GM18861 (cell line): Measurements from ENCODE around the gene SPECC1L.
"Not testable (repeated sequence)": the region's sequence is repeated elsewhere in the genome, so short reads cannot be mapped to it uniquely, and the experiment has no call there.

Experiments
- ATAC-seq: cut with Tn5 transposase; IDR thresholded peaks from one replicate; pipeline ENCODE4 v1.9.1; 2021; ENCODE audit not compliant: unreplicated experiment

The SPECC1L gene

GRCh38 chr22:24285245-24285644, 14.6 kb downstream of the SPECC1L start:
- no peak for ATAC-seq

DNA sequence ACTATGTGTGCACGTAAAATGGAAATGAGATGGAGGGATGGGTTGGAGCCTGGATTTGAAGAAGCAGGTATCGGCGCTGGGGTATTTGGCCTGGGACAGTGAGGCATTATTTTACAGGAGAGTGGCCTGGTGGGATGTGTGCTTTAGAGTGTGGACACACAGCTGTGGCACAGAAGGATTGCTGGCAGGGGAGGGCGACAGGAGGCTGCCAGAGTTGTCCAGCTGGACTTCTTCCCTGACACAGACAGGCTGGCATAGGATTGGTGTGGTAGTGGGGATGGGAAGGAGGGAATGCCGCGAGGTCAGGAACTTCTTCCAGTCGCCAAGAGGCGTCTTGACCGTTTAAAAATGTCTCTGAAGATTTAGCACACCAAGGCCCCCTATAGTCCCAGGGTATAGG, 16.6 kb downstream of the SPECC1L start:
- not testable (repeated sequence) for ATAC-seq

GRCh38 chr22:24287801-24288200, 17.2 kb downstream of the SPECC1L start:
- ATAC-seq = not testable (repeated sequence)

- no peak for ATAC-seq
Observed at GRCh38 chr22:24289114-24289513, 18.5 kb downstream of the SPECC1L start.

DNA sequence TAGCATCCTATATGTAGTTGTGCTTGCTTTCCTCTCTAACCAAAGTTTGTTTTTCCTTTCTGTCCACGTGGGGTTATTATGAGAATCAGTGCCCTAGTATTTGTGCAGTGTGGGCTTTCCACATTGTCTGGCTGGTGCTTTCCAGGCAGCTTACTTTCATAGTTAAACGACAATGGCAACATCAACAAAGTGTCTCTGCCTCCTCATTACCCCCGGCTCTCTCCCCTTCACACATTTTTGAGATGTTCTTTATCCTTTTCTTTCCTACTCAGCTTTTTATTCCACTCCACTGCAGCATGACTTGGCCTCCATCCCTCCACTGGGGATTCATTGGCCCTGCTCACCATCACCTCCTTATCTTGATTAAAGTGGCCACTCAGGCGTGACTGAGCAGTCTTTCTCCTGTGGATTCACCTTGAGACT, 19.1 kb downstream of the SPECC1L start:
- ATAC-seq = no peak

DNA sequence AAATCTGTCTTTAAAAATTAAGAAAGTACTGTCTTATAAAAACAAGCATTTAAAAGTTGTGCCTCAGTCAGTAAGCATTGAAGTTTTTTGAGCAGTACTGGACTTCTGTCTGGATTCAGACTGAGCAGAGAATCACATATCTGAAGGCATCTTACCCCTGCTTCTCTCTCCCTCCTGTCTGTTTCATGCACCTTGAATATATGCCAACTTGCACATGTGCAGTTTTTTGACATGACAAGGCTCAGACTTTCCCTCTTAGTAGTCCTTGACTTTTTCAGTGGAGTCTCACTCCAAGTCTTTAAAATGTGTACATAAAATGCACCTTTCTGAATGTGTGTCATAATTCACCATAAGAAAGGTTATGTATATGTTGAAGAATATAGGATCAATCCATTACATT, 19.8 kb downstream of the SPECC1L start:
- ATAC-seq = no peak

DNA sequence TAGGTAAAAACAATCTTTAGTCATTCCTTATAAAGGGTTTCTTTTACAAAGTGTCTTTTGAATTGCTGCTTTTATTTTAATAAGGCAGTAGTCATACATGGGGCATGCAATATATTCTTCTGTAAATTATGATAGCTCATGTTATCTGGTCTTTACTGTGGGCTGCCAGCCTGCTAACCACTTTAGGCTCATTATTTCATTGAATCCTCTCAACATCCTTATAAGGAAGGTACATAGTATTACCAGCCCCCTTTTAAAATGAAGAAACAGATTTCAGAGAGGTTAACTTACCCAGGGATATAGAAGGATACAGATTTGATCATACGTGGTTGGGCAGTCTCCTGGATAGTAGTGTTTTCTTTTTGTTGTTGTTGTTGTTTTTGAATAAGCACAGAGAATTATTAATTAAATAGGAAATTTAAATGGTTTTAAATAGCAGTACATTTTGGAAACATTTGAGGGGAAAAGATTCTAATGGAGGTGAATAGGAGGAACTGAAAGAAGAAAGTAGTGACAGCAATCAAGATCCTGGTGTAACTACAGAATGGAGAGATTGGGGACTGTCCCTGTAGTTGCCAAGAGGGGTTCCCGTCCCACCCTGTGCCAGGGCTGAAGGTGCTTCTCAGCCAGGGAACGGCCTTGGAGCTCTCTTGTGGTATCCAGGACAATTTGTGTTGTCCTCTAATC, 21.0 kb downstream of the SPECC1L start:
- ATAC-seq = no peak

DNA sequence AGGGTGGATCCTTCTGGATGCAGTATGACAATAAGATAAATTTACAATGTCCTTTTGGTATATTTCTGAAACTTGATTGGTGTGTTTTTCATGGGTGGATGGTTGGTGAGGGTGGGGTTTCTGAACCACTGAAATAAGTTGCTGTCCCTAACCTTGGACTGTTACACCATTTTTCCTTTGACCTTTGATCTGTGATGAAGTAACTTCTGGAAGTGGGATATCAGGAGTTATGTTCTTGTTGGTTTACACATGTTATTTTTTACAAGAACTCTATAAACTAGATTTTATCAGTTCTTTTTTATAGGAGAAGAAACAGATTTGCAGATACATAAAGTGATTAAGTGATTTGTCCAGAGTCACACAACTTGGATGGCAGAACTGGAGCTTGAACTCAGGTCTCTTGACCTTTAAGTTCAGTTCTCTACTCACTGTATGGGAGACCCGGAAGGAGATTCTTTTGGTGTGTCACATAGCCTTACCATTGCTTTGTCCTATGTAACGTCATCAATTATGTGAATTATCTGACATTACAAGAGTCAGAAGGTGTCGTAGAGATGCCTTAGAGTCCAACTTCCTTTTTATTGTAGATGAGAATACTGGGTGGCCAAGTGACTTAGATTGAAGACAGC, 21.7 kb downstream of the SPECC1L start:
- ATAC-seq = not testable (repeated sequence)

GRCh38 chr22:24294913-24295312, 24.3 kb downstream of the SPECC1L start:
- not testable (repeated sequence) for ATAC-seq

DNA sequence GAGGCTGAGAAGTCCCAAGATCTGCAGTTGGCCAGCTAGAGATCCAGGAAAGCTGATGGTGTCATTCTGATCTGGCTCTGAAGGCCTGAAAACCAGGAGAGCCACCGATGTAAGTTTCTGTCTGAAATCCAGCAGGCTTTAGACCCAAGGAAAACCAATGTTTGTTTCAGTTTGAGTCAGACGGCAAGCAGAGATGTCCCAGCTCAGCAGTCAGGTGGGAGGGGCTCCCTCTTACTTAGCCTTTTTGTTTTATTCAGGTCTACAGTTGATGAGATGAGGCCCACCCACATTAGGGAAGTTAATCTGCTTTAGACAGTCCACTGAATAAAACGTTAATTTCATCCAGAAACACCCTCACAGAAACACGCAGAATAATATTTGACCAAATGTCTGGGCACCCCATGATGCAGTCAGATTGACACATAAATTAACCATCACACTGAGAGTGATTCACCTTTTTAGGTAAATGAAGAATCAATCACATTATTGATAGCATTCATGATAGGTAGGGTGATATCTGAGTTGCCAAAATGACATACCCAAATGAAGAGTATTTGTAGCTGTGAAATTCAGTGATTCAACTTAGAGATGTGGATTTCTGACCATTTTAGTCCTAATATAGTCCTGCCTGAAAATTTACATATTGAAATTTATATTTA, 28.0 kb downstream of the SPECC1L start:
- ATAC-seq = not testable (repeated sequence)

DNA sequence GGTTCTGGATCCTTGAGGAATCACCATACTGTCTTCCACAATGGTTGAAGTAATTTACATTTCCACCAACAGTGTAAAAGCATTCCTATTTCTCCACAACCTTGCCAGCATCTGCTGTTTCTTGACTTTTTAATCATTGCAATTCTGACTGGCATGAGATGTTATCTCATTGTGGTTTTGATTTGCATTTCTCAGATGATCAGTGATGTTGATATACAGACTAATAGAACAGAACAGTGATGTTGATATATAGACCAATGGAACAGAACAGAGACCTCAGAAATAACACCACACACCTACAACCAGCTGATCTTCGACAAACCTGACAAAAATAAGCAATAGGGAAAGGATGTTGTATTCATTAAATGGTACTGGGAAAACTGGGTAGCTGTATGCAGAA, 29.9 kb downstream of the SPECC1L start:
- not testable (repeated sequence) for ATAC-seq

DNA sequence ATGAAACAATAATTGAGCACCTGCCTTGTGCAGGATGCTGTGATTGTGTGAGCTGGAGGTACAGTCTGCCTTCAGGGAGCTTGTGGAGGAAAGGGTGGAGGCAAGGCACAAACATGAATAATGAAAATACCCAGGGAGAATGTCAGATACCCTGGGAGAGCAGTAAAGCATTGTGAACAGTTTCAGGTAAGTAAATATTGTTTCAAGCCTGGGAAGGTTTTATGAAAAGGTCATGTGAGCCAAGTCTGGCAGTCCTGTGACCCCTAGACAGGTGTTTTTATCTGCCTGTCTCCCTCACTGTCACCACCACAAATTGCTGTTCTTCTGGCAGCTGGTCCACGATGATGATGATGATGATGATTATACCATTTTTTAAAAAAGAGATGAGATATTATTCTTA, 32.0 kb downstream of the SPECC1L start:
- no peak for ATAC-seq

GRCh38 chr22:24303007-24303406, 32.4 kb downstream of the SPECC1L start:
- no peak for ATAC-seq

DNA sequence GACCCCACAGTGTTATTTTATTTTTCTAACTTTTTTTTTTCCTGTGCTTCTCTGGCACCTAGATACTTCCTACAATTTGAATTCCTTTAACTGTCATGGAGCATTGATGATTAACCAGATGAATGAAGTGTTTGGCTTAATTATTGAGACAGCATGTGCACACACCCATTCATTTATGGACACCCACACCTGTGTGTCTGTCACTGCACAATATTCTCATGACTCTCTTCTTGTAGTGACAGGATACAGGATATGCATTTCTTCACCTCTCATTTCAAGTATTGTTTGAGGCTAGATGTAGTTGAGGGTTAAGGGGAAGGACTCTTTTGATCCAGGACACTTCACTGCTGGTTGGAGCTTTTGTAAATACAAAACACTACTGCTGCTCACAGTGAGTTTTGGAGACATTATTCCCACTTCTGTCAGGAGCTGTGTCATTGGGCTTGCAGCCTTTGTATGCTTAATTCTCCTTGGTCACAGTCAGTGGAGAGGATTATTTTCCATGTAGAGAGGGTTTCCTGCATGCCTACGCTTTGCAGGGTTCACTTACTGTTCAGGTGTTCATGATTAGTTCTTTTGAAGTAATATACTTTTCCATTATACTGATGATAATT, 33.5 kb downstream of the SPECC1L start:
- ATAC-seq = no peak

GRCh38 chr22:24305260-24305692, 34.6 kb downstream of the SPECC1L start:
- ATAC-seq = no peak

DNA sequence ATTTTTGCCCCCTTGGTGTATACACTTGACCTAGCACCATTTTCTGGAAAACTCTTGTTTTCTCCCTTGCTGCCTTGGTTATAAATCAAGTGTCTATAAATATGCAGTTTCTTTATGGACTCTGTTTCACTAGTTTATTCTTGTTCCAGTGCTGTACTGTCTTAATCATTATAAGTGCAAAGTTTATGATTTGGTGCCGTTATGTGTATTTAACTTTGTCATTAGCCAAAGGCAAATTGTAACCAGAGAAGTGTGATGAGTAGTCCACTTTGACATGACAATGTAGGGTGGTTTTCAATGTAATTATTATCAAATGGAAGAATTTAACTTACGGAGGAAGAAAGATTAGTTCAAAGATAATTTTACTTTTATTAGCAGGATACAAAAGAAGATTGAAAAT, 40.3 kb downstream of the SPECC1L start:
- ATAC-seq = no peak

DNA sequence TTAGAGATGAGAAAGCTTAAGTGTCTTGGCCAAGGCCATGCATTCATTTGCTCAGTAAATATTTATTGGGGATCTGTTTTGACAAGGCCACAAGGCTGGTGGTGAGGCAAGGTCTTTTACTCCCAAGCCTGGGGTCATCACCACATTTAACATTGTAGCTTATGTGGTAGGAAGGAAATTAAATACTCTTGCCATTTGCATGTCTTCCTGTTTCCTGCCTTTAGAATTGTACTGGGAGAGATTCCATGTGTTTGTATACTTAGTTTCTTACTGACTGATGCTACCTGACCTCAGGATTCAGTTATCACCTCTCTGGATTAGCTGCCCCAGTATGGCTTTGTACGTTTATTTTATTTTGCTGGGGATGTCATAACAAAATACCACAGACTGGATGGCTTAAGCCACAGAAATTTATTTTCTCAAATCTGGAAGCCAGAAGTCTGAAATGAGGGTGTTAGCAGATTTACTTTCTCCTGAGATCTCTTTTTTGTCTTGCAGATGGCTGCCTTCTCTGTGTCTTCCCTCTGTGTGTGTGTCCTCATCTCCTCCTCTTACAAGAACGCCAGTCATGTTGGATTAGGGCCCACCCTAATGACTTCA, 44.8 kb downstream of the SPECC1L start:
- ATAC-seq = no peak

DNA sequence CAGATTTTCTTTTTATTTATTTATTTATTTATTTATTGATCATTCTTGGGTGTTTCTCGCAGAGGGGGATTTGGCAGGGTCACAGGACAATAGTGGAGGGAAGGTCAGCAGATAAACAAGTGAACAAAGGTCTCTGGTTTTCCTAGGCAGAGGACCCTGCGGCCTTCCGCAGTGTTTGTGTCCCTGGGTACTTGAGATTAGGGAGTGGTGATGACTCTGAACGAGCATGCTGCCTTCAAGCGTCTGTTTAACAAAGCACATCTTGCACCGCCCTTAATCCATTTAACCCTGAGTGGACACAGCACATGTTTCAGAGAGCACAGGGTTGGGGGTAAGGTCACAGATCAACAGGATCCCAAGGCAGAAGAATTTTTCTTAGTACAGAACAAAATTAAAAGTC, 45.6 kb downstream of the SPECC1L start:
- ATAC-seq = not testable (repeated sequence)

- ATAC-seq = not testable (repeated sequence)
Observed at GRCh38 chr22:24317511-24317910, 46.9 kb downstream of the SPECC1L start.

- no peak for ATAC-seq
Observed at GRCh38 chr22:24319451-24319850, 48.8 kb downstream of the SPECC1L start.

DNA sequence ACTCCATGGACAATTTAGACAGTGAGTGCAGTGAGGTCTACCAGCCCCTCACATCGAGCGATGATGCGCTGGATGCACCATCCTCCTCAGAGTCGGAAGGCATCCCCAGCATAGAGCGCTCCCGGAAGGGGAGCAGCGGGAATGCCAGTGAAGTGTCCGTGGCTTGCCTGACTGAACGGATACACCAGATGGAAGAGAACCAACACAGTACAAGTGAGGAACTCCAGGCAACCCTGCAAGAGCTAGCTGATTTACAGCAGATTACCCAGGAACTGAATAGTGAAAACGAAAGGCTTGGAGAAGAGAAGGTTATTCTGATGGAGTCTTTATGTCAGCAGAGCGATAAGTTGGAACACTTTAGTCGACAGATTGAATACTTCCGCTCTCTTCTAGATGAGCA, 51.4 kb downstream of the SPECC1L start:
- no peak for ATAC-seq
